Motor neuron (in vitro differentiated cells): ENCODE results near the gene EYS. TPM values are rescaled to one million over a fixed set of nuclear protein-coding genes. Genes with fewer than 3 reads are reported as not detected.

Source experiments
- ATAC-seq, 8 experiments: fragments of 200-7000 bp; cut with Tn5 transposase; replicated peaks in 6 of 8; 2 replicates each; pipeline ENCODE4 v1.8.0; 2021; ENCODE audit warnings: mild to moderate bottlenecking in 8 of 8, moderate library complexity in 8 of 8
- H3K27ac ChIP-seq, 2 donors: fragments of 250-450 bp; sonication (Bioruptor Pico); 2 replicates each; pipeline ENCODE4 v1.9.0; 2021; ENCODE audit warnings: antibody characterized with exemption in 2 of 2, mild to moderate bottlenecking in 2 of 2, moderate library complexity in 1 of 2
- H3K4me1 ChIP-seq, 2 donors: fragments of 250-450 bp; sonication (Bioruptor Pico); replicated peaks in 1 of 2; 2 replicates each; pipeline ENCODE4 v1.6.1; 2021; ENCODE audit warnings: antibody characterized with exemption in 2 of 2, mild to moderate bottlenecking in 2 of 2, moderate library complexity in 1 of 2
- H3K4me3 ChIP-seq, 5 donors: fragments of 250-450 bp; sonication (Bioruptor Pico); 2 replicates each; pipeline ENCODE4 v1.9.0; 2021; ENCODE audit warnings: antibody characterized with exemption in 5 of 5, mild to moderate bottlenecking in 5 of 5, moderate library complexity in 4 of 5
- WGBS, 10 experiments: fragments of 450-650 bp; shearing (Covaris generic); methylation state at CpG; one replicate each; pipeline ENCODE4 v1.0.0; 2022; 5-methylcytosine and 5-hydroxymethylcytosine counted together
- in situ Hi-C, 9 experiments: fragments of 400-800 bp; cut with MboI; loops; one replicate each; pipeline ENCODE4 v1.15.0; 2021; ENCODE audit warnings: low sequenced_read_pairs in 9 of 9, low pct_unique_long_range_greater_than_20kb in 2 of 9; ENCODE audit not compliant: unreplicated experiment in 9 of 9
- total RNA-seq, 8 experiments: library from RNA; unstranded; fragments of 300-600 nt; gene quantifications; 2 replicates each; pipeline versions ENCODE4 v1.2.3 to v1.2.4, GENCODE V29; 2022

Gene EYS
- total RNA-seq, 8 experiments from 2014 or later: 0.71 to 3.7 (median 1.2) TPM

- no peak overlapping the region for H3K27ac ChIP-seq
- no peak overlapping the region for H3K4me3 ChIP-seq
- no peaks in the 10 kb centered on the region for H3K4me1 ChIP-seq
- ATAC-seq: no peak
- 11 to 100% (median 42%) methylated on average over 1 of the region's 1 CpG; no CpG with 5 or more reads in 1 of the 10 experiments for WGBS, 10 experiments
- in situ Hi-C loops: no loop called here
These were observed 1126.7 kb downstream of the EYS start for GRCh38 chr6:64580346-64580745.

GRCh38 chr6:64553249-64553786 lies 1153.7 kb downstream of the EYS start:
- Histone ChIP-seq H3K27ac (no peak overlapping the region), H3K4me1 (peaks cover 0 to 11% of the 10 kb centered on the region in 2 donors), H3K4me3 (no peak overlapping the region)
- 0 to 100% (median 73%) methylated on average over 1 of the region's 1 CpG; no CpG with 5 or more reads in 1 of the 10 experiments for WGBS, 10 experiments
- ATAC-seq: peak in 6 of 8 experiments; percentile 48 to 80 (median 70)
- in situ Hi-C loops: no loop called here

GRCh38 chr6:64547594-64548268 lies 1159.3 kb downstream of the EYS start:
- WGBS, 10 experiments: 89 to 100% (median 96%) methylated on average over 1 to 4 of the region's 20 CpGs; no CpG with 5 or more reads in 6 of the 10 experiments
- ATAC-seq: no peak
- no peak overlapping the region for H3K27ac ChIP-seq
- no peaks in the 10 kb centered on the region for H3K4me1 ChIP-seq
- in situ Hi-C loops: no loop called here
- no peak overlapping the region for H3K4me3 ChIP-seq

- no peak overlapping the region for H3K27ac ChIP-seq
- H3K4me3 ChIP-seq: no peak overlapping the region
- in situ Hi-C loops: no loop called here
- peaks cover 0 to 5% of the 10 kb centered on the region in 2 donors for H3K4me1 ChIP-seq
- ATAC-seq: no peak
- WGBS, 10 experiments: 0 to 89% (median 73%) methylated on average over 1 to 2 of the region's 2 CpGs; no CpG with 5 or more reads in 2 of the 10 experiments
These were observed 1167.1 kb downstream of the EYS start for GRCh38 chr6:64539917-64540316.

- Histone ChIP-seq H3K27ac (no peak overlapping the region), H3K4me1 (peaks cover 0 to 5% of the 10 kb centered on the region in 2 donors), H3K4me3 (no peak overlapping the region)
- 11 to 100% (median 91%) methylated on average over 2 to 4 of the region's 4 CpGs; no CpG with 5 or more reads in 1 of the 10 experiments for whole genome bisulfite sequencing, 10 experiments
- in situ Hi-C loops: no loop called here
- peak in 3 of 8 experiments; percentile 18 to 57 (median 55) for ATAC-seq
These were observed 1168.3 kb downstream of the EYS start for GRCh38 chr6:64538722-64539121.

- Histone ChIP-seq H3K4me3 (no peak overlapping the region), H3K27ac (no peak overlapping the region), H3K4me1 (no peaks in the 10 kb centered on the region)
- WGBS, 10 experiments: 20 to 95% (median 83%) methylated on average over 1 to 2 of the region's 2 CpGs
- ATAC-seq: no peak
- in situ Hi-C loops: no loop called here
These were observed 1179.1 kb downstream of the EYS start for GRCh38 chr6:64527899-64528298.

- Histone ChIP-seq H3K4me3 (no peak overlapping the region), H3K4me1 (no peaks in the 10 kb centered on the region), H3K27ac (no peak overlapping the region)
- no peak for ATAC-seq
- in situ Hi-C loops: no loop called here
These were observed 1184.2 kb downstream of the EYS start for GRCh38 chr6:64522859-64523258.

- ATAC-seq: peak in 2 of 8 experiments; percentile 85 to 97
- no peak overlapping the region for H3K27ac ChIP-seq
- in situ Hi-C loops: no loop called here
- H3K4me3 ChIP-seq: no peak overlapping the region
- H3K4me1 ChIP-seq: no peaks in the 10 kb centered on the region
These were observed 1187.0 kb downstream of the EYS start for GRCh38 chr6:64520050-64520449.

GRCh38 chr6:64516393-64516792 lies 1190.6 kb downstream of the EYS start:
- in situ Hi-C loops: no loop called here
- no peak for ATAC-seq
- no peak overlapping the region for H3K27ac ChIP-seq

GRCh38 chr6:64507661-64508060 lies 1199.4 kb downstream of the EYS start:
- 32 to 100% (median 49%) methylated on average over 1 to 3 of the region's 3 CpGs; no CpG with 5 or more reads in 1 of the 10 experiments for WGBS, 10 experiments
- H3K4me3 ChIP-seq: no peak overlapping the region
- peaks cover 0 to 8% of the 10 kb centered on the region in 2 donors for H3K4me1 ChIP-seq
- no peak overlapping the region for H3K27ac ChIP-seq
- in situ Hi-C loops: no loop called here
- ATAC-seq: no peak

More at GRCh38 chr6:64516393-64516792, 1190.6 kb downstream of the EYS start:
- Histone ChIP-seq H3K4me1 (no peaks in the 10 kb centered on the region), H3K4me3 (no peak overlapping the region)
- WGBS, 10 experiments: 11 to 100% (median 83%) methylated on average over 1 of the region's 1 CpG; no CpG with 5 or more reads in 3 of the 10 experiments

- Histone ChIP-seq H3K27ac (no peak overlapping the region), H3K4me3 (no peak overlapping the region), H3K4me1 (peaks cover 0 to 8% of the 10 kb centered on the region in 2 donors)
- ATAC-seq: no peak
- WGBS, 10 experiments: 8 to 83% (median 31%) methylated on average over 1 to 4 of the region's 4 CpGs; no CpG with 5 or more reads in 1 of the 10 experiments
- in situ Hi-C loops: no loop called here
These were observed 1201.7 kb downstream of the EYS start for GRCh38 chr6:64505312-64505711.

GRCh38 chr6:64504503-64504902 lies 1202.5 kb downstream of the EYS start:
- WGBS, 10 experiments: 0 to 100% (median 88%) methylated on average over 1 to 2 of the region's 2 CpGs; no CpG with 5 or more reads in 2 of the 10 experiments
- in situ Hi-C loops: no loop called here

GRCh38 chr6:64502801-64503200 lies 1204.2 kb downstream of the EYS start:
- in situ Hi-C loops: no loop called here
- H3K4me3 ChIP-seq: no peak overlapping the region
- H3K27ac ChIP-seq: no peak overlapping the region
- 0 to 78% (median 27%) methylated on average over 1 to 2 of the region's 2 CpGs; no CpG with 5 or more reads in 1 of the 10 experiments for WGBS, 10 experiments
- ATAC-seq: no peak
- H3K4me1 ChIP-seq: no peaks in the 10 kb centered on the region

More at GRCh38 chr6:64504503-64504902, 1202.5 kb downstream of the EYS start:
- Histone ChIP-seq H3K4me3 (no peak overlapping the region), H3K4me1 (peaks cover 0 to 5% of the 10 kb centered on the region in 2 donors), H3K27ac (no peak overlapping the region)
- ATAC-seq: no peak
